Activated naive CD8-positive, alpha-beta T cell treated with anti-CD3 and anti-CD28 coated beads, Interleukin-2, amount 10 ng/mL, durations not matched to agents 7 days and 5 days (primary cell): ENCODE results near the gene RPL13A. TPM values are rescaled to one million over a fixed set of nuclear protein-coding genes. Genes with fewer than 3 reads are reported as not detected.
A peak's percentile ranks its signal among the peaks of the same experiment; 100 is the strongest.
"Not testable (repeated sequence)": the region's sequence is repeated elsewhere in the genome, so short reads cannot be mapped to it uniquely, and the experiment has no call there.

ENCODE experiments used
- ATAC-seq: fragments of 150-1000 bp; cut with Tn5 transposase; one replicate; pipeline ENCODE4 v1.10.0; 2021; ENCODE audit warnings: low read depth, moderate library complexity
- POLR2A ChIA-PET: fragments of 350-600 bp; sonication (Branson Sonifier 250); formaldehyde crosslinking; loops from one replicate; lab custom pipeline; 2021; ENCODE audit warnings: antibody characterized with exemption; lab: Charles Lee
- DNase-seq: peaks from one replicate; pipeline ENCODE4 v3.0.0; 2021
- H3K27ac Mint-ChIP-seq: one replicate; pipeline ENCODE4 v1.8.0; 2022; ENCODE audit warnings: mild to moderate bottlenecking, mixed read lengths
- H3K27me3 Mint-ChIP-seq: one replicate; pipeline ENCODE4 v1.8.0; 2022; ENCODE audit warnings: mild to moderate bottlenecking, moderate library complexity, mixed read lengths
- H3K36me3 Mint-ChIP-seq: one replicate; pipeline ENCODE4 v1.8.0; 2021; ENCODE audit warnings: mild to moderate bottlenecking, mixed read lengths
- H3K4me1 Mint-ChIP-seq: one replicate; pipeline ENCODE4 v1.8.0; 2021; ENCODE audit warnings: mixed read lengths
- H3K4me3 Mint-ChIP-seq: one replicate; pipeline ENCODE4 v1.8.0; 2022; ENCODE audit warnings: mild to moderate bottlenecking, moderate library complexity, mixed read lengths
- H3K9me3 Mint-ChIP-seq: one replicate; pipeline ENCODE4 v1.8.0; 2021; ENCODE audit warnings: mixed read lengths
- total RNA-seq, 2 experiments: library from RNA; stranded (reverse); gene quantifications; one replicate each; pipeline ENCODE4 v1.2.3, GENCODE V29; 2021

The RPL13A gene
- total RNA-seq, 2 experiments from 2014 or later: 2,936 to 3,173 TPM

GRCh38 chr19:49447485-49448431, 39.6 kb upstream of the RPL13A start:
- ATAC-seq: no peak
- Mint-ChIP-seq H3K27me3 (peaks cover under 1% of the 10 kb centered on the region), H3K36me3 (peaks cover 21% of the 10 kb centered on the region), H3K4me3 (no peak overlapping the region), H3K27ac (peak overlapping the region; percentile 18), H3K9me3 (no peaks in the 10 kb centered on the region), H3K4me1 (peaks cover 35% of the 10 kb centered on the region)
- POLR2A ChIA-PET: interaction anchor here (0.5 to 0.6 kb wide), 2 partner anchors 113 to 420 kb away, joined by 3 read pairs; partner anchors contain the start of gene CD37
- DNase-seq: no peak

DNA sequence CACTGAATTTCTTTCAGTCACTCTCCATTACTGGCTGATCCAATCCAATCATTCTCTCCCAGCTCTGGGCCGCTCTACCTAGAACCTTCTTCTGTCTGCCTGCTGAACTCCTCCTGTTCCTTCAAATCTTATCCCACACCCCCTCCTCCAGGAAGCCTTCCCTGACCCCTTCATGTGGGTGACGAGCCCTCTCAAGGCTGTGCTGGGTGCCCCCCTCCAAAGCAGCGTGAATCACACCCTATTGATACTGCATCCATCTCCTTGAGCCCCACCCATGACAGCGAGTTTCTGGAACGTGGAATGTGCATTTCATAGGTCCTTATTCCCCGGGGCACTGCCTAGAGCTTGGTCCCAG, 39.0 kb upstream of the RPL13A start:
- no peak for ATAC-seq
- POLR2A ChIA-PET: interaction anchor here (0.5 to 0.7 kb wide), 2 partner anchors 53 to 420 kb away, joined by 3 read pairs; no protein-coding TSS in a partner anchor
- H3K36me3 Mint-ChIP-seq: peaks cover 21% of the 10 kb centered on the region
- DNase-seq: no peak
- H3K4me1 Mint-ChIP-seq: peaks cover 37% of the 10 kb centered on the region
- peak overlapping the region; percentile 18 for H3K27ac Mint-ChIP-seq
- H3K4me3 Mint-ChIP-seq: no peak overlapping the region
- H3K9me3 Mint-ChIP-seq: no peaks in the 10 kb centered on the region
- H3K27me3 Mint-ChIP-seq: no peaks in the 10 kb centered on the region

- H3K9me3 Mint-ChIP-seq: no peaks in the 10 kb centered on the region
- no peaks in the 10 kb centered on the region for H3K27me3 Mint-ChIP-seq
- DNase-seq (no peak), ATAC-seq (no peak)
- H3K4me1 Mint-ChIP-seq: peaks cover 32% of the 10 kb centered on the region
- H3K36me3 Mint-ChIP-seq: peaks cover 20% of the 10 kb centered on the region
- H3K27ac Mint-ChIP-seq: peak overlapping the region; percentile 100
- POLR2A ChIA-PET: interaction anchor here (0.7 to 2.3 kb wide), 5 partner anchors 25 to 436 kb away, joined by 3 to 15 read pairs (median 3); no protein-coding TSS in a partner anchor
- H3K4me3 Mint-ChIP-seq: peak overlapping the region; percentile 100
Observed at GRCh38 chr19:49450405-49450804, 37.0 kb upstream of the RPL13A start.

DNA sequence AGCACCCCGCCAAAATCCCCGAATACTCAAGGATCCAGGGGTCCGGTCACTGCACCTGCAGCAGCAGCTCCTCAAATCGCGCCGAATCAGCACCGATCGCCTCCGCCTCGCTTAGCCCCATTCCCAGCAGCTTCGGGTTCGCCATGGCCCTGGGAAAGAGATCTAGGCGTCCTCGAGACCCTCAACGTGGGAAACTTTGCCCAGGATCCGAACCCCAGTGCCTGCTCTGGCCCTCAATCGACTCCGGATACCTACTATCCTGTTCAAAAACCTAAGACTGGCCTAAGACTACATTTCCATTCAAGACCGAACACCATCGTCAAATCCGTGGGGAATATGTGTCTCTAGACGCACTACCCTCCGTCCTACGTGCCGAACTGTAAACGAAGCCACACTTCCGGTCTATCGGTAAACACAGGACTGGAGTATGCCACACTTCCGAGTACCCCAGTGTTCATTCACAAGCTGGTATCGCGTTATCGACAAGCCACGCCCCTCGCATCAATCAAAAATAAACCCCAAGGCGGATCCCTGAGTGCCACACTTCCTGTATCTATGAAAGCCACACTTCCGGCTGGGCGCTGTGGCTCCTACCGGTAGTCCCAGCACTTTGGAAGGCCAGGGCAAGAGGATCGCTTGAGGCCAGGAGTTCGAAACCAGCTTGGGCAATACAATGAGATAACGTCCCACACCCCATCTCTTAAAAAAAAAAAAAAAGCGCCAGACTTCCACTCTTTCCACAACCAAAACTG, 35.8 kb upstream of the RPL13A start, which contains the start of gene PIH1D1:
Gene PIH1D1 (minus strand): TSS at position 385 of the 752 bp plus-strand sequence. CDS start 240 bp downstream, at position 145.
- Mint-ChIP-seq H3K27me3 (no peaks in the 10 kb centered on the region), H3K36me3 (peaks cover 22% of the 10 kb centered on the region), H3K9me3 (no peaks in the 10 kb centered on the region), H3K27ac (peak within 1 kb of the TSS; percentile 100), H3K4me1 (peaks cover 32% of the 10 kb centered on the region), H3K4me3 (peak within 1 kb of the TSS; percentile 100)
- POLR2A ChIA-PET: interaction anchor here (0.6 to 5.1 kb wide), 16 partner anchors 9 to 453 kb away, joined by 3 to 128 read pairs (median 4); partner anchors contain the start of genes FLT3LG and KASH5
- ATAC-seq (peak; percentile 59), DNase-seq (peak; percentile 87)

DNA sequence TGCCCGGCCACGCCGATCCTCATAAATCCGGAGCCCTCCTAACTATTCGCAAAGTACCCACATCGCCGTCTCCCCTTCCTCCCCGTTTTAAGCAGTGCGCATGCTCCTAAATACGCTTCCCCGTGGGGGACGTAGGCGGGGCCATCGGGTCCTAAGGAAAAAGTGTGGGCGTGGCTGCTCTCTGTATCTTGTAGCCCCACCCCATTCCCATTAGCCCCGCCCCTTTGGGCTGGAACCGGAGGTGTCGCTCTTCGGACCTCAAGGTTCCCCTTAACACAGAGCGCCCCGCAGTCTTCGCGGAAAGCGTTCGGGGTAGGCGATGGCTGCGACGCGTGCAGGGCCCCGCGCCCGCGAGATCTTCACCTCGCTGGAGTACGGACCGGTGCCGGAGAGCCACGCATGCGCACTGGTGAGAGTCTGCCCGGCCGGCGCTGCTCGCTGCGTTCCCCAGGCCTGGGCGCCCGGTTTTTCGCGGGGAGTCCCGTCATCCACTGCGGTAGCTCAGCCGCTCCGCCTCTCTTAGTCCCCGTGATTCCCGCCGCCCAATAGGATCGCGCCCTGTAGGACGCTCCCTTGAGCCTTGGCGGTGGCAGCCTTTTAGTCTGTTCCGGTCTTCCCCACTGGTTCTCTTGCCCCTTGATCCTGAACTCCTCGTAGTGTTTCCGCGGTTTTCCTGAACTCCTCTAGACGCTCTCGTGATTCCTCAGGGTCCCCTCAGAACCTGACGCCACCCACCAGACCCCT, 34.2 kb upstream of the RPL13A start, which contains the start of gene ALDH16A1:
Gene ALDH16A1 (plus strand): TSS at position 213 of the 744 bp plus-strand sequence. CDS start 107 bp downstream, at position 320.
- Mint-ChIP-seq H3K9me3 (no peaks in the 10 kb centered on the region), H3K4me1 (peaks cover 35% of the 10 kb centered on the region), H3K27me3 (no peaks in the 10 kb centered on the region), H3K36me3 (peaks cover 23% of the 10 kb centered on the region), H3K27ac (peak within 1 kb of the TSS; percentile 100), H3K4me3 (peak within 1 kb of the TSS; percentile 100)
- peak; percentile 99 for DNase-seq
- POLR2A ChIA-PET: interaction anchor here (0.5 to 5.1 kb wide), 21 partner anchors 9 to 1299 kb away, joined by 3 to 128 read pairs (median 4); partner anchors contain the start of genes FLT3LG, NOSIP, PRMT1 and PRRG2
- ATAC-seq: peak; percentile 91

- peaks cover 32% of the 10 kb centered on the region for H3K4me1 Mint-ChIP-seq
- no peaks in the 10 kb centered on the region for H3K9me3 Mint-ChIP-seq
- DNase-seq (no peak), ATAC-seq (peak; percentile 1)
- H3K27ac Mint-ChIP-seq: peak overlapping the region; percentile 100
- POLR2A ChIA-PET: interaction anchor here (0.5 to 5.1 kb wide), 19 partner anchors 9 to 1299 kb away, joined by 3 to 128 read pairs (median 4); partner anchors contain the start of genes FLT3LG, NOSIP, PRMT1 and PRRG2
- peak overlapping the region; percentile 100 for H3K4me3 Mint-ChIP-seq
- no peaks in the 10 kb centered on the region for H3K27me3 Mint-ChIP-seq
- H3K36me3 Mint-ChIP-seq: peaks cover 19% of the 10 kb centered on the region
Observed at GRCh38 chr19:49453757-49454240, 33.6 kb upstream of the RPL13A start.

DNA sequence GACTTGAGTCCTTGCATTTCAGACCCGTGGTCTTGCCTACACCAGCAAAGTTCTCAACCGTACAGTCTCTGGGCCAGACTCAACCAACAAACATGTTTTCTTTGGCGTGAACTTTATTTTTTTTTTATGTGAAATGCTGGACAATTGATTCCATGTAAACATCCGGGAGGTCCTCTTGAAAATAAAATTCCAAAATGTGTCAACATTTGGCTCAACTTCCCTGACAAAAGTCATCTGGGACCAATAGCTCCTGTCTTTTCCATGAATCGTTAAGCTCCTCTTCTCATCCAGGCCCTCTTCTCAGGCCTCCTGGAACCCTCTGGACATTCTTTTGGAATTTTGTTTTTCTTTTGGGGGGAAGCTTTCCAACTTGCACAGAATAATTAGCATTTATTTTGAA, 31.6 kb upstream of the RPL13A start:
- ATAC-seq (no peak), DNase-seq (no peak)
- no peak overlapping the region for H3K4me3 Mint-ChIP-seq
- no peaks in the 10 kb centered on the region for H3K9me3 Mint-ChIP-seq
- peak overlapping the region; percentile 42 for H3K27ac Mint-ChIP-seq
- H3K27me3 Mint-ChIP-seq: no peaks in the 10 kb centered on the region
- POLR2A ChIA-PET: interaction anchor here (1.5 to 5.1 kb wide), 2 partner anchors 9 to 15 kb away, joined by 3 to 128 read pairs; partner anchors contain the start of gene FLT3LG
- H3K36me3 Mint-ChIP-seq: peaks cover 19% of the 10 kb centered on the region
- peaks cover 25% of the 10 kb centered on the region for H3K4me1 Mint-ChIP-seq

GRCh38 chr19:49456326-49456725, 31.1 kb upstream of the RPL13A start:
- Mint-ChIP-seq H3K27ac (no peak overlapping the region), H3K9me3 (no peaks in the 10 kb centered on the region), H3K4me3 (no peak overlapping the region), H3K27me3 (no peaks in the 10 kb centered on the region), H3K4me1 (peaks cover 25% of the 10 kb centered on the region), H3K36me3 (peaks cover 17% of the 10 kb centered on the region)
- POLR2A ChIA-PET: interaction anchor here (1.5 kb wide), 1 partner anchor 9 kb away, joined by 3 read pairs; no protein-coding TSS in a partner anchor
- ATAC-seq: no peak
- no peak for DNase-seq

GRCh38 chr19:49458567-49458903, 28.9 kb upstream of the RPL13A start:
- Mint-ChIP-seq H3K4me1 (peaks cover 12% of the 10 kb centered on the region), H3K36me3 (peaks cover 15% of the 10 kb centered on the region), H3K9me3 (no peaks in the 10 kb centered on the region), H3K27me3 (no peaks in the 10 kb centered on the region), H3K4me3 (no peak overlapping the region), H3K27ac (no peak overlapping the region)
- ATAC-seq: no peak
- POLR2A ChIA-PET: interaction anchor here (1.8 kb wide), 1 partner anchor 10 kb away, joined by 4 read pairs; no protein-coding TSS in a partner anchor
- DNase-seq: no peak

DNA sequence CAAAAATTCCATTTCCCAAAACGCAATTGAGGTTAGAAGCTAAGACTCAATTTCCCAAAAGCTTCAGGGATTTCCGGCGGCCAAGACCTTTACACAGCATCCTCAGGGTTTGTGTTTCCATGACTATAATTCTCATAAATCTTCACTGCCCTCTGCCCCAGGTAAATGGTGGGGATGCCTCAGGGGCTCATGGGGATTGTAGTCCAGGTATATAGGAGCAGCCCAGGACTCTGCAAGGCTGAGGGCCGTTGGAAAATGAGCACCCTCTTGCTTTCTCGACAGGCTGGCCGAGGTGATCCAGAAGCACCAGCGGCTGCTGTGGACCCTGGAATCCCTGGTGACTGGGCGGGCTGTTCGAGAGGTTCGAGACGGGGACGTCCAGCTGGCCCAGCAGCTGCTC, 28.0 kb upstream of the RPL13A start:
- Mint-ChIP-seq H3K36me3 (peaks cover 15% of the 10 kb centered on the region), H3K4me3 (no peak overlapping the region), H3K4me1 (peaks cover 6% of the 10 kb centered on the region), H3K27me3 (no peaks in the 10 kb centered on the region), H3K27ac (no peak overlapping the region), H3K9me3 (no peaks in the 10 kb centered on the region)
- POLR2A ChIA-PET: interaction anchor here (1.8 kb wide), 1 partner anchor 10 kb away, joined by 4 read pairs; no protein-coding TSS in a partner anchor
- ATAC-seq (no peak), DNase-seq (no peak)

DNA sequence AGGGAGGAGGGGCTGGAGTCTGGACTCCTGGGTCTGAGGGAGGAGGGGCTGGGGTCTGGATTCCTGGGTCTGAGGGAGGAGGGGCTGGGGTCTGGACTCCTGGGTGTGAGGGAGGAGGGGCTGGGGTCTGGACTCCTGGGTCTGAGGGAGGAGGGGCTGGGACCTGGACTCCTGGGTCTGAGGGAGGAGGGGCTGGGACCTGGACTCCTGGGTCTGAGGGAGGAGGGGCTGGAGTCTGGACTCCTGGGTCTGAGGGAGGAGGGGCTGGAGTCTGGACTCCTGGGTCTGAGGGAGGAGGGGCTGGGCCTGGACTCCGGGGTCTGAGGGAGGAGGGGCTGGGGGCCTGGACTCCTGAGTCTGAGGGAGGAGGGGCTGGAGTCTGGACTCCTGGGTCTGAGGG, 26.3 kb upstream of the RPL13A start:
- DNase-seq, H3K27me3 Mint-ChIP-seq, H3K9me3 Mint-ChIP-seq, ATAC-seq, POLR2A ChIA-PET, H3K4me1 Mint-ChIP-seq, H3K4me3 Mint-ChIP-seq, H3K27ac Mint-ChIP-seq: not testable (repeated sequence)
- H3K36me3 Mint-ChIP-seq: peaks cover 12% of the 10 kb centered on the region

DNA sequence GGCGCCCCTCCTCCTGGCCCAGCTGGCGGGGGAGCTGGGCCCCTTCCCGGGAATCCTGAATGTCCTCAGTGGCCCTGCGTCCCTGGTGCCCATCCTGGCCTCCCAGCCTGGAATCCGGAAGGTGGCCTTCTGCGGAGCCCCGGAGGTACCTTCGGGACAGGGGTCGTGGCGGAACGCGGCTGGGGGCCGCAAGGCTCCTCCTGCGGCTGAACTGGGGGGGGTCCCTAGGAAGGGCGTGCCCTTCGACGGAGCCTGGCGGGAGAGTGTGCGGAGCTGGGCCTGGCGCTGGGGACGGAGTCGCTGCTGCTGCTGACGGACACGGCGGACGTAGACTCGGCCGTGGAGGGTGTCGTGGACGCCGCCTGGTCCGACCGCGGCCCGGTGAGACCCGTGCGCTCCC, 25.8 kb upstream of the RPL13A start:
- peaks cover 6% of the 10 kb centered on the region for H3K4me1 Mint-ChIP-seq
- H3K36me3 Mint-ChIP-seq: peaks cover 11% of the 10 kb centered on the region

More for the DNA sequence above, 25.8 kb upstream of the RPL13A start:
- Mint-ChIP-seq H3K27ac (no peak overlapping the region), H3K4me3 (no peak overlapping the region), H3K27me3 (no peaks in the 10 kb centered on the region), H3K9me3 (no peaks in the 10 kb centered on the region)
- no peak for DNase-seq
- no peak for ATAC-seq
- POLR2A ChIA-PET: no interaction called here
